ENCODE results near the gene FBXL7. TPM values are rescaled to one million over a fixed set of nuclear protein-coding genes. Genes with fewer than 3 reads are reported as not detected.

The FBXL7 gene
- total RNA-seq, 4 donors from 2014 or later, result 5.7 to 47.4 (median 6.3) TPM

- in situ Hi-C loops (cut with MboI; ENCODE audit: low pct_ligation_motif_present in 1 of 4, low pct_unique_long_range_greater_than_20kb in 1 of 4, low sequenced_read_pairs in 3 of 4) (no loop called here), intact Hi-C loops (cut with DNase I; ENCODE audit: low total_unique reads) (no loop called here)
- DNase-seq, result no peak
- 67 to 72% methylated on average over 1 of the region's 1 CpG for WGBS, 2 donors (ENCODE audit: low coverage in 1 of 2)
- H3K9me3 ChIP-seq, result no peaks in the 10 kb centered on the region
- H3K4me1 ChIP-seq, result no peaks in the 10 kb centered on the region
- no peak for TF ChIP-seq POLR2AphosphoS5 (IDR thresholded peaks at IDR 0.05)
- TF ChIP-seq EP300 (IDR thresholded peaks at IDR 0.05; ENCODE audit: low read depth), result no peak
- no peak for TF ChIP-seq CTCF (IDR thresholded peaks at IDR 0.05)
- no peak for TF ChIP-seq POLR2A (IDR thresholded peaks at IDR 0.05)
- no peak overlapping the region for H3K27ac ChIP-seq
- no peaks in the 10 kb centered on the region for H3K27me3 ChIP-seq
- H3K4me3 ChIP-seq, result no peak overlapping the region
- no peaks in the 10 kb centered on the region for H3K36me3 ChIP-seq
Measured at GRCh38 chr5:15510092-15510491, 10.1 kb downstream of the FBXL7 start.

GRCh38 chr5:15510831-15511230 is 10.9 kb downstream of the FBXL7 start:
- TF ChIP-seq POLR2A (IDR thresholded peaks at IDR 0.05), result no peak
- TF ChIP-seq POLR2AphosphoS5 (IDR thresholded peaks at IDR 0.05), result no peak
- TF ChIP-seq EP300 (IDR thresholded peaks at IDR 0.05; ENCODE audit: low read depth), result no peak
- no peak for TF ChIP-seq CTCF (IDR thresholded peaks at IDR 0.05)

GRCh38 chr5:15513431-15513830 is 13.5 kb downstream of the FBXL7 start:
- no peak for TF ChIP-seq EP300 (IDR thresholded peaks at IDR 0.05; ENCODE audit: low read depth)
- no peak for TF ChIP-seq POLR2AphosphoS5 (IDR thresholded peaks at IDR 0.05)
- TF ChIP-seq CTCF (IDR thresholded peaks at IDR 0.05), result no peak
- TF ChIP-seq POLR2A (IDR thresholded peaks at IDR 0.05), result no peak
- Histone ChIP-seq H3K27ac (no peak overlapping the region), H3K27me3 (no peaks in the 10 kb centered on the region), H3K9me3 (no peaks in the 10 kb centered on the region), H3K4me1 (no peaks in the 10 kb centered on the region), H3K36me3 (no peaks in the 10 kb centered on the region), H3K4me3 (no peak overlapping the region)
- intact Hi-C loops (cut with DNase I; ENCODE audit: low total_unique reads), result no loop called here
- no peak for DNase-seq
- 50 to 55% methylated on average over 2 of the region's 2 CpGs for WGBS, 2 donors (ENCODE audit: low coverage in 1 of 2)
- in situ Hi-C loops (cut with MboI; ENCODE audit: low pct_ligation_motif_present in 1 of 4, low pct_unique_long_range_greater_than_20kb in 1 of 4, low sequenced_read_pairs in 3 of 4), result no loop called here

More at GRCh38 chr5:15510831-15511230, 10.9 kb downstream of the FBXL7 start:
- Histone ChIP-seq H3K4me1 (no peaks in the 10 kb centered on the region), H3K9me3 (no peaks in the 10 kb centered on the region), H3K27ac (no peak overlapping the region), H3K27me3 (no peaks in the 10 kb centered on the region), H3K4me3 (no peak overlapping the region), H3K36me3 (no peaks in the 10 kb centered on the region)
- no peak for DNase-seq
- in situ Hi-C loops (cut with MboI; ENCODE audit: low pct_ligation_motif_present in 1 of 4, low pct_unique_long_range_greater_than_20kb in 1 of 4, low sequenced_read_pairs in 3 of 4) (no loop called here), intact Hi-C loops (cut with DNase I; ENCODE audit: low total_unique reads) (no loop called here)
- 54% methylated on average over 3 of the region's 3 CpGs; no CpG with 5 or more reads in 1 of the 2 donors for WGBS, 2 donors (ENCODE audit: low coverage in 1 of 2)

- Histone ChIP-seq H3K9me3 (no peaks in the 10 kb centered on the region), H3K4me3 (no peak overlapping the region), H3K27ac (no peak overlapping the region), H3K4me1 (no peaks in the 10 kb centered on the region), H3K27me3 (no peaks in the 10 kb centered on the region), H3K36me3 (no peaks in the 10 kb centered on the region)
- in situ Hi-C loops (cut with MboI; ENCODE audit: low pct_ligation_motif_present in 1 of 4, low pct_unique_long_range_greater_than_20kb in 1 of 4, low sequenced_read_pairs in 3 of 4), result no loop called here
- intact Hi-C loops (cut with DNase I; ENCODE audit: low total_unique reads), result no loop called here
- TF ChIP-seq POLR2A (IDR thresholded peaks at IDR 0.05), result no peak
- no peak for TF ChIP-seq POLR2AphosphoS5 (IDR thresholded peaks at IDR 0.05)
- TF ChIP-seq EP300 (IDR thresholded peaks at IDR 0.05; ENCODE audit: low read depth), result no peak
- no peak for TF ChIP-seq CTCF (IDR thresholded peaks at IDR 0.05)
- DNase-seq, result no peak
Measured at GRCh38 chr5:15513911-15514310, 13.9 kb downstream of the FBXL7 start.

All from transverse colon (tissue), 4 donors.